ENCODE measurements around the gene SPANXN2.

DNA sequence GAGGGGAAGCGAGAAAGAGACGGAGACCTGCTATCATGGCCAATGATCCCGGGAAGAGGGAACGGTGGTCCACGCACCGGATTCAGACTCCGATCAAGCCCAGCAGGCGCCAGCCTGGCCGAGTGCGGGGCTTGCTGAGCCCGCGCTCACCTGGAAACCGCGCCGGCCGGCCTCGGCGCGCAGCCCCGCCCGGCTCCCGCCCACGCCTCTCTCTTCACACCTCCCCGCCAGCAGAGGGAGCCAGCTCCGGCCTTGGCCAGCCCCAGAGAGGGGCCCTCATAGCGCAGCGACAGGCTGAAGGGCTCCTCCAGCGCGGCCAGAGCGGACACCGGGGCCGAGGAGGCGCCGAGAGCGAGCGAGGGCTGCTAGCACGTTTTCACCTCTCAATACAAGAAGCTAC lies 36.8 kb upstream of the SPANXN2 start:
- TF ChIP-seq ZNF423 (tag by site-specific recombination; IDR thresholded peaks at IDR 0.05) (no peak), ZNF426 (tag by site-specific recombination; IDR thresholded peaks at IDR 0.05) (no peak), ZNF202 (tag by site-specific recombination; IDR thresholded peaks at IDR 0.05; ENCODE audit: borderline replicate concordance) (no peak), ZNF274 (IDR thresholded peaks at IDR 0.05; ENCODE audit: low read length) (no peak), ZNF274 (tag by site-specific recombination; IDR thresholded peaks at IDR 0.05; ENCODE audit: borderline replicate concordance) (no peak), ZNF214 (tag by site-specific recombination; IDR thresholded peaks at IDR 0.05; ENCODE audit: borderline replicate concordance) (no peak), PRDM10 (tag by site-specific recombination; IDR thresholded peaks at IDR 0.05) (no peak), ZNF302 (tag by site-specific recombination; IDR thresholded peaks at IDR 0.05; ENCODE audit: low read depth) (no peak)
- TF ChIP-seq, protein P1, sequence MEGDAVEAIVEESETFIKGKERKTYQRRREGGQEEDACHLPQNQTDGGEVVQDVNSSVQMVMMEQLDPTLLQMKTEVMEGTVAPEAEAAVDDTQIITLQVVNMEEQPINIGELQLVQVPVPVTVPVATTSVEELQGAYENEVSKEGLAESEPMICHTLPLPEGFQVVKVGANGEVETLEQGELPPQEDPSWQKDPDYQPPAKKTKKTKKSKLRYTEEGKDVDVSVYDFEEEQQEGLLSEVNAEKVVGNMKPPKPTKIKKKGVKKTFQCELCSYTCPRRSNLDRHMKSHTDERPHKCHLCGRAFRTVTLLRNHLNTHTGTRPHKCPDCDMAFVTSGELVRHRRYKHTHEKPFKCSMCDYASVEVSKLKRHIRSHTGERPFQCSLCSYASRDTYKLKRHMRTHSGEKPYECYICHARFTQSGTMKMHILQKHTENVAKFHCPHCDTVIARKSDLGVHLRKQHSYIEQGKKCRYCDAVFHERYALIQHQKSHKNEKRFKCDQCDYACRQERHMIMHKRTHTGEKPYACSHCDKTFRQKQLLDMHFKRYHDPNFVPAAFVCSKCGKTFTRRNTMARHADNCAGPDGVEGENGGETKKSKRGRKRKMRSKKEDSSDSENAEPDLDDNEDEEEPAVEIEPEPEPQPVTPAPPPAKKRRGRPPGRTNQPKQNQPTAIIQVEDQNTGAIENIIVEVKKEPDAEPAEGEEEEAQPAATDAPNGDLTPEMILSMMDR (tag by site-specific recombination; IDR thresholded peaks at IDR 0.05) = no peak

Data from HEK293 (cell line).